Large intestine (tissue), 3 donors: ENCODE measurements around the gene CLMP. TPM values are rescaled to one million over a fixed set of nuclear protein-coding genes. Genes with fewer than 3 reads are reported as not detected.

Experiments used
- DNase-seq, 2 donors: peaks; one replicate each; pipeline versions ENCODE4 v3.0.0 to v3.0.0-alpha.2; 2013
- H3K27ac ChIP-seq: one replicate; pipeline ENCODE4 v1.5.1; 2013; ENCODE audit warnings: low read length
- H3K27me3 ChIP-seq: 2 replicates; pipeline ENCODE4 v1.6.1; 2013; ENCODE audit warnings: low read length; ENCODE audit not compliant: control insufficient read depth, insufficient read depth
- H3K36me3 ChIP-seq: 2 replicates; pipeline ENCODE4 v1.6.1; 2013; ENCODE audit warnings: low read length; ENCODE audit not compliant: control insufficient read depth, insufficient read depth
- H3K4me1 ChIP-seq: one replicate; pipeline ENCODE4 v1.6.1; 2013; ENCODE audit warnings: low read length; ENCODE audit not compliant: control insufficient read depth, insufficient read depth
- H3K4me3 ChIP-seq: one replicate; pipeline ENCODE4 v1.5.1; 2013; ENCODE audit warnings: low read length
- H3K9me3 ChIP-seq: one replicate; pipeline ENCODE4 v1.6.1; 2013; ENCODE audit warnings: mild to moderate bottlenecking, low read depth, low read length, moderate library complexity; ENCODE audit not compliant: control insufficient read depth
- WGBS: methylation state at CpG from one replicate; pipeline ENCODE4 v1.1.5; 2013; ENCODE audit warnings: low lambda C conversion rate; ENCODE audit not compliant: insufficient coverage; 5-methylcytosine and 5-hydroxymethylcytosine counted together
- polyA plus RNA-seq: library from polyadenylated mRNA; unstranded; fragments of 120-200 nt; gene quantifications from one replicate; pipeline ENCODE4 v1.2.1, GENCODE V29; 2013

The CLMP gene
- polyA plus RNA-seq, 1 donor, result 17.5 TPM

DNA sequence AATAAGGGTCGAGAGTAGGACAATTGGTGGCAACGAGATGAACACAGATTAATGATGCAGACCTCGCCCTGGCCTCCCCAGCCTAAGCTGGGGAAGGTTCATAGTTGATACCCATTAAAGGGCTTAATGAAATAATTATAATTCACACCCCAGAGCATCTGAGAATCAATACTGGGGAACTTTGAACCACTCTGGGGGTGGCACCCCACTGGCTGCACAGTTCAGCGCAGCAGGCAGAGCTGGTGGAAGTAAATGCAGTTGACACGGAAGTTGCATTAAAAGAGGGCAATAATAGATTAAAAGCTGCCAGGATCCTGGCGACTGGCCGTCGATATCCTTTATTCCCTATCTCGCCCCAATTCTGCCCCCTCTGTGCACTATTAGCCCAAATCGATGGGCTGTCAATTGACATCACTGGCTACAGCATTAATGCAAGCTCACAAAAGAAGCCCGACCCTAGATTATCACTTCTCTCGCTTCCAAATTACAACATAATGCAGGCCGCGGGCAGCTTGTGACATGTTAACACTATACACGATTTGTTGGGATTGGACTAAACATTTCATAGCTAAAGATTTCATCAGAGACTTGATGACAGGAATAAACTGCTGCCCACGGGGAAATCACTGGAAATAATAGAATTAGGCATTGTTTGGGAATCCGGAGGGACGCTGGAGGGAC lies 147.6 kb downstream of the CLMP start:
- Histone ChIP-seq H3K4me1 (no peaks in the 10 kb centered on the region), H3K9me3 (no peaks in the 10 kb centered on the region), H3K4me3 (no peak overlapping the region), H3K27me3 (no peaks in the 10 kb centered on the region), H3K27ac (no peak overlapping the region), H3K36me3 (no peaks in the 10 kb centered on the region)
- 93% methylated on average over 3 of the region's 18 CpGs for WGBS
- no peak for DNase-seq

DNA sequence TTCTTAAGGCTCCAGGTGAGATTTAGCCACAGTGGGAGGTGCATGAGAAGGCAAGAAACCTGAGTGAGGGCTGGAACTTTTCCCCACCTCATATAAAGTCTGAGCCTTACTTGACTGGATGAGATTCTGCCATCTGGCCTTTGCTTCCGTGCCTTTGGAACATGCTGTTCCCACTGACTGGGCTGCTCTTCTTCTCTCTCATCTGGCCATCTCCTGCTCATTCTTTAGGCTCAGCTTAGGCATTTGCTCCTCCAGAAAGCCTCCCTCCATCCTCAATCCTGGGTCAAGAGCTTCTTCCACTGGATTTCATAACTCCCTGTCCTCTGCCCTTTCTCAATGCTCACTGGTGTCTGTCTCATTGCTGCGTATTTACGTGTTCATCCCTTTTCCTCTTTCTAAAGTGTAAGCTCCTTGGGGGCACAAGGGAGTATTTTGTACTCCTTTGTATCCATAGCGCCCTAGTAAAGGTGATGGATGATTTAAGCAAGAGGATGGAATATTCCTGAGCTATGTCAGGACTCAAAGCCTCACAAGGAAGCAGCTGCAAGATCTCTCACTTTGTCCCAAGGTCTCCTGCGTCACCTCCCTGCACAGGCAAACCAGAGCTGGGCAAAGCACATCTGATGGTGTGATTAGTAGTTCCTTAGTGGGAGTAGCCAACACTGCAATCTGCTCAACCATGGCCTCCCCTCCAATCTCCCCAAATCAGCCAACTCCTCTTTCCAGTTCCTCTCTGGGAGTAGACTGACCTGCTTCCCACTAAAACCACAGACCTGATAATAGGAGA lies 148.4 kb downstream of the CLMP start:
- DNase-seq, result no peak
- Histone ChIP-seq H3K4me1 (no peaks in the 10 kb centered on the region), H3K27ac (no peak overlapping the region), H3K27me3 (no peaks in the 10 kb centered on the region), H3K36me3 (no peaks in the 10 kb centered on the region), H3K4me3 (no peak overlapping the region), H3K9me3 (no peaks in the 10 kb centered on the region)
- 79% methylated on average over 2 of the region's 5 CpGs for WGBS

DNA sequence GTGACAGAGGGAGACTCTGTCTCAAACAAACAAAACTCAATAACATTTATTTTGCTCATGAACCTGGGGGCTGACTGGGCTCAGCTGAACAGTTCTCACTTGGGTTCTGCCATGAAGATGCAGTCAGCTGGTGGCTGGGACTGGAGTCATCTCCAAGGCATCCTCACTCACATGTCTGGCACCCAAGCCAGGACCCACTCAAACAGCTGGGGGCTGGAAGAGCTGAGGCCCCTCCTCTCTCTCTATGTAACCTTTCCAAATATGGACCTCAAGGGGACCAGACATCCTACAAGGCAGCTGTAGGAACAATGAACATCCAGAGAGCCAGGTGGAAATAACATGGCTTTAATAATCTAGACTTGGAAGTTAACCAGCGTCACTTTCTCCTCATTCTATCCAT lies 149.9 kb downstream of the CLMP start:
- Histone ChIP-seq H3K4me3 (no peak overlapping the region), H3K27ac (no peak overlapping the region), H3K9me3 (no peaks in the 10 kb centered on the region), H3K4me1 (no peaks in the 10 kb centered on the region), H3K27me3 (no peaks in the 10 kb centered on the region), H3K36me3 (no peaks in the 10 kb centered on the region)
- WGBS, result no CpG with 5 or more reads among the region's 1 CpG
- no peak for DNase-seq

DNA sequence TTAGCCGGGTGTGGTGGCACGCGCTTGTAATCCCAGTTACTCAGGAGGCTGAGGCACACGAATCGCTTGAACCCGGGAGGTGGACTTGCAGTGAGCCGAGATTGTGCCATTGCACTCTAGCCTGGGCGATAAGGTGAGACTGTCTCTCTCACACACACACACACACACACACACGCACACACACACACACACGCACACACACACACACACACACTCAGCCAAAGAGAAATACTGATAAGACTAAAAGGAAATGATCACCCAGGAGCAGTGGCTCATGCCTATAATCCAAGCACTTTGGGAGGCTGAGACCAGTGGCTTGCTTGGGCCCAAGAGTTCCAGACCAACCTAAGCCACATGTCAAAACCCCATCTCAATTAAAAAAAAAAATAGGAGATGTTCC lies 153.9 kb downstream of the CLMP start:
- H3K9me3 ChIP-seq, result no peaks in the 10 kb centered on the region
- no peak overlapping the region for H3K27ac ChIP-seq
- DNase-seq, result no peak
- no peaks in the 10 kb centered on the region for H3K36me3 ChIP-seq
- WGBS, result no CpG with 5 or more reads among the region's 10 CpGs
- no peaks in the 10 kb centered on the region for H3K4me1 ChIP-seq
- H3K4me3 ChIP-seq, result no peak overlapping the region
- no peaks in the 10 kb centered on the region for H3K27me3 ChIP-seq

DNA sequence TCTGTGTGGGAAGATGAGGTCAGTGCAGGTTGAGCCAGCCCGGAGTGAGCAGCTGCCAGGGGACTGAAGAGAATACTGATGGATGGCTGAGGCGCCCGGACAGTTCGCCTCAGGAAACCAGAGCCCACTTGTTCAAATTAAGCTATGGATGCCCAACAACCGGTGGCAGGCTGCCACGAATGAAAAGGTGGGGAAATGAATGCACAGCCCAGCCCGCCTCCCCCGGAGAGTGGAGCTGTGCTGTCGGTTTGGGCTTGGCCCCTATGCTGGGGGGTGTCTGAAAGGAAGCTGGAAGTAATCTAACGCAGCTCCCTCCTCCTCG lies 155.0 kb downstream of the CLMP start:
- H3K27ac ChIP-seq, result no peak overlapping the region
- no CpG with 5 or more reads among the region's 11 CpGs for WGBS
- no peaks in the 10 kb centered on the region for H3K36me3 ChIP-seq
- no peak for DNase-seq
- H3K27me3 ChIP-seq, result no peaks in the 10 kb centered on the region
- H3K4me3 ChIP-seq, result no peak overlapping the region
- H3K9me3 ChIP-seq, result no peaks in the 10 kb centered on the region
- H3K4me1 ChIP-seq, result no peaks in the 10 kb centered on the region

DNA sequence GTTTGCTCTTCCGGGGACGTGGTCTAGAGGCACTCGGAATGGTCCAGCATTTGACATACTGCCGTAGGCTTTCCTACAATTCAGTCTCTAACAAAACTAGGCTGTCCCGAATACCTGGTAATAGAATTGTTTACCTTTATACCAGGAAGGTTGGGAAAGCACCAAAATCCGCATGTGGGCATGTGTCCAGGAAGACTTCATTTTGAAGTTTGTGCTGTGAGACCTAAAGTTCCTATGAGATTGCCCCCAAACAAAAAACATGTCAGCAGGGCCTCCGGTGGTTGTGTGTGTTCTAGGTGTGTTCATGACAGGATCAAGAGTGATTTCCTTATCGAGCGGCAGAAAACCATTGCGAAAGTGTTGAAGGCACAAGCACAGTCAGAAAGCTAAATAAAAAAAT lies 159.2 kb downstream of the CLMP start:
- H3K27me3 ChIP-seq, result no peaks in the 10 kb centered on the region
- 90% methylated on average over 2 of the region's 10 CpGs for WGBS
- no peak overlapping the region for H3K27ac ChIP-seq
- no peak for DNase-seq
- no peak overlapping the region for H3K4me3 ChIP-seq
- H3K4me1 ChIP-seq, result no peaks in the 10 kb centered on the region
- H3K9me3 ChIP-seq, result no peaks in the 10 kb centered on the region
- no peaks in the 10 kb centered on the region for H3K36me3 ChIP-seq

DNA sequence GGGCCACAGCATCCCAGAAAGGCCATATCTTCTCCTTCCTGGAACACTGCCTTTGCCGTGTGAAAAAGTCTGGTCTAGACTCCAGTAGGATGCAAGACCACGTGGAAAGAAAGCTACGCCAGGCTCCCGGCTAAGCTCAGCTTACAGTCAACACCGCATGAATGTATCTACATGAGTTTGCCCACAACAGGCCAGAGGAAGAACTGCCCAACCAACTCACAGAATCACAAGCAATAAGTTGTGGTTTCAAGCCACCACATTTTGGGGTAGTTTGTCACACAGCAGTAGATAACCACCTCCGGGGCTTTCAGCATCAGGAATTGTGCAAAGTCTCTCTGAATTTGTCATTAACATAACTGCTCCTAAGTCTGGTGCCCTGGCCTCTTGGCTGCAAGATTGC lies 160.5 kb downstream of the CLMP start:
- H3K9me3 ChIP-seq, result no peaks in the 10 kb centered on the region
- H3K27me3 ChIP-seq, result no peaks in the 10 kb centered on the region
- no peaks in the 10 kb centered on the region for H3K36me3 ChIP-seq
- WGBS, result no CpG with 5 or more reads among the region's 6 CpGs
- no peak overlapping the region for H3K27ac ChIP-seq
- no peaks in the 10 kb centered on the region for H3K4me1 ChIP-seq
- H3K4me3 ChIP-seq, result no peak overlapping the region
- no peak for DNase-seq

DNA sequence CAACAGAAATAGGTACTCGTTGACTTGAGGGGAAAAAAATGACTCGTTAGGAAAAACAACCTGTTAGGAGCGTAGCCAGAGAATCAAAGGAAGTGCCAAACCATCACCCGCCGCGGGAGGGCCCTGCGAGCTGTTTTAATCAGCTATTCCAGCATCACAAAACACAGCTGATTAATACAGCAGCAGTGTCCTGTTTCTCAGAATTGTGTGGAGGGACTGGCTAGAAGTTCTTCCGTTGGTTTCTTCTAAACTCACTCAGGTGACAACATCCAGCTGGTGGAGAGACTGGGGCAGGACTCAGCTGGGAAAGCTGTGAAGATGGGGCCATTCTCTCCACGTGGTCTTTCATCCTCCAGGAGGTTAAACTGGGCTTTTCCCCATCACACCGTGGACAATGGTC lies 161.2 kb downstream of the CLMP start:
- no peak overlapping the region for H3K4me3 ChIP-seq
- no peaks in the 10 kb centered on the region for H3K27me3 ChIP-seq
- no CpG with 5 or more reads among the region's 10 CpGs for WGBS
- no peak for DNase-seq
- no peaks in the 10 kb centered on the region for H3K9me3 ChIP-seq
- no peaks in the 10 kb centered on the region for H3K36me3 ChIP-seq
- H3K27ac ChIP-seq, result no peak overlapping the region
- no peaks in the 10 kb centered on the region for H3K4me1 ChIP-seq

DNA sequence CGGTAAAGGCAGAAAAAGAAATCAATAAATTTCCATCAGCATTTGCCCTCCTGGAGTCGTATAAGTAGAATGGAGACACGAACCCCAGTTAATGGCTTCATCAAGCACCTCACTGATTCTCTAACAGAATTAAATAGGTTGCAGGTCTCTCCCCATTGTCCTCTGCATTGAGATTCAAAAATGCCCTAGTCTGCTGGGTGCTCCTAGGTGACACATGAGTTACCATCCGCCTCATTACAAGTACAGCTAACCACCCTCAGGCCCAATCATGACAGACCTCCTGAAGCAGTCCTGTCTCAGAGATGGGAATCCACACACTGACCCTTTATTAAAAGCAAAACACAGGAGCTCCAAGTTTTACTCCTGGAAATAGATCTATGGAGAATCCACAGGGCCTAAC lies 164.5 kb downstream of the CLMP start:
- no peaks in the 10 kb centered on the region for H3K36me3 ChIP-seq
- H3K4me3 ChIP-seq, result no peak overlapping the region
- no CpG with 5 or more reads among the region's 4 CpGs for WGBS
- DNase-seq, result no peak
- H3K4me1 ChIP-seq, result no peaks in the 10 kb centered on the region
- H3K9me3 ChIP-seq, result no peaks in the 10 kb centered on the region
- no peak overlapping the region for H3K27ac ChIP-seq
- peaks cover 3% of the 10 kb centered on the region for H3K27me3 ChIP-seq

DNA sequence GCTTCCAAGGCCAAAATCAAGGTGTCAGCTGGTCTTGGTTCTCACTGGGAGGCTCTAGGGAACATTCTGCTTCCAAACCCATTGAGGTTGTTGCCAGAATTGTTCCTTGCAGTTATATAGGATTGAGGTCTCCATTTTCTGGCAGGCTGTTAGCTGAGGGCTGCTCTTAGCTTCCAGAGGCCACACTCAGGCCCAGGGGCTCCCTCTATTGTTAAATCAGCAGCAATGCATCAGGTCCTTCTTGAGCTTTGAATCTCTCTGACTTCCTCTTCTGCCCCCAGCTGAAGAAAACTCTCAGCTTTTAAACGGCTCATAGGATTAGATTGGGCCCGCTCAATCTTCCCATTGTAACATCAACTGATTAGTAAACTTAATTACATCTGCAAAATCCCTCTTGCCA lies 174.1 kb downstream of the CLMP start:
- H3K27me3 ChIP-seq, result peaks cover 6% of the 10 kb centered on the region
- no peaks in the 10 kb centered on the region for H3K4me1 ChIP-seq
- H3K36me3 ChIP-seq, result no peaks in the 10 kb centered on the region
- no CpG with 5 or more reads among the region's 2 CpGs for WGBS
- no peak overlapping the region for H3K27ac ChIP-seq
- H3K4me3 ChIP-seq, result no peak overlapping the region
- peak; percentile 11 to 37 for DNase-seq
- no peaks in the 10 kb centered on the region for H3K9me3 ChIP-seq
